Activated T-helper 1 cell treated with anti-CD3 and anti-CD28 coated beads, Interleukin-2, amount 50 U/mL, for 16 hours (primary cell): ENCODE results near the gene RHEX.

Experiments
- DNase-seq, 2 donors: peaks; one replicate each; pipeline ENCODE4 v3.0.0-alpha.2; 2020; ENCODE audit warnings: low read depth in 1 of 2, low spot score in 1 of 2

RHEX gene

DNA sequence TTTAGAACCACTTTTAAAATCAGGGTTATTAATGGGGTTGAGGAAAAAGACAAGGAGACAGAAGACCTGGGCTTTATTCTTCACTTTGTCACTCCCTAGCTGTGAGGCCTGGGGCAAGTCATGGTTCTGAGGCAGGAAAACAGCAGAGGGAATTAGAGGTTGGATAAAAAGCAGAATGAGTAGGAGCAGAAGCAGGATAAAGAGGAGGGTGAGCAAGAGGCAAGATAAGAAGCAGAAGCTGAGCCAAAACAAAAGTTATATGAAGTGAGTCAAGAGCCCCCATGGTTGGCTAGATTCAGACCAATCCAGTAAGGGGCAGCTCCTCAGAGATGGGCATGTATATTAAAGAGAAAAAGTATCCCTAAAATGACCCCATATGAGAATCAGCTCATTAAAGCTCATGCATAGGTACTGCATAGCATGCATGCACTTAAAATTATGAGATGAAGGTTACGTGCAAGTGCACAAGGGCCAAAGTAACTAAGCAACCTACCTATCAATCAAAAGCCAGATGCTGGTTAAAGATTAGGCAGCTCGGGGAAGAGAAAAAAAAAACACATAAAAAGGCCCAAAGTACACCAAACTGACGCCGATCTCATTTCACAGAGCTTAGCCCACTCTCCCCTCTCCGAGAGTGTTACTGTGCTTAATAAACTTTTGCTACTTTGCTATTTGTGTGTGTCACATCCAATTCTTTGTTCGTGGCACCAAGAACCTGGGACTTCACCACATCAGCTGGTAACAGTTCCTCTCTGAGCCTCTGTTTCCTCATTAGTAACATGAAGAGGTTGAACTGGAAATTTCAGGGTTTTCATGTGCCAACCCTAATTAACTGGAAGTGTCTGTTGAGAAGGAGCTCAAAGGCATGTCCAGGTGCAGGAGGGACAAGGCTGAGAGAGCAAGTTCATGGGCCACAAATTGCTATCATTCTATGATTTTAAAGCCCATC lies 62.0 kb downstream of the RHEX start:
- DNase-seq, result no peak

DNA sequence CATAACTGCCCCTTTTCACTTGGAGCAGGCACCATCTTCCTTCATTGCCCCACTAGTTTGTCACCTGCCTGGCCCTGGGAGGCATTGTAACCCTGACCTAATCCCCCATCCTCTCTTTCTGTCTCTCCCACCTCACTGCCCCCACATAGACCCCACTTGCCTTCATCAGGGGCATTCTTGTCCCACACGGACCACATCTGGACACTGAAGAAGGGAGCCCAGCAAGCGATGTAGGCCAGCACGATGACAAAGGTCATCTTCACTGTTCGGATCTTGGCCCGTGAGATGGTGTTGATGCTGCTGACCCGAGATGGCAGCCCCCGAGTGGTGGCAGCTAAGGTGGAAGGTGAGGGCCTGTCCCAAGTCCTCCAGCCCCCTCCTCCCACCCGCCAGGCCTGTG lies 62.8 kb downstream of the RHEX start:
- no peak for DNase-seq

DNA sequence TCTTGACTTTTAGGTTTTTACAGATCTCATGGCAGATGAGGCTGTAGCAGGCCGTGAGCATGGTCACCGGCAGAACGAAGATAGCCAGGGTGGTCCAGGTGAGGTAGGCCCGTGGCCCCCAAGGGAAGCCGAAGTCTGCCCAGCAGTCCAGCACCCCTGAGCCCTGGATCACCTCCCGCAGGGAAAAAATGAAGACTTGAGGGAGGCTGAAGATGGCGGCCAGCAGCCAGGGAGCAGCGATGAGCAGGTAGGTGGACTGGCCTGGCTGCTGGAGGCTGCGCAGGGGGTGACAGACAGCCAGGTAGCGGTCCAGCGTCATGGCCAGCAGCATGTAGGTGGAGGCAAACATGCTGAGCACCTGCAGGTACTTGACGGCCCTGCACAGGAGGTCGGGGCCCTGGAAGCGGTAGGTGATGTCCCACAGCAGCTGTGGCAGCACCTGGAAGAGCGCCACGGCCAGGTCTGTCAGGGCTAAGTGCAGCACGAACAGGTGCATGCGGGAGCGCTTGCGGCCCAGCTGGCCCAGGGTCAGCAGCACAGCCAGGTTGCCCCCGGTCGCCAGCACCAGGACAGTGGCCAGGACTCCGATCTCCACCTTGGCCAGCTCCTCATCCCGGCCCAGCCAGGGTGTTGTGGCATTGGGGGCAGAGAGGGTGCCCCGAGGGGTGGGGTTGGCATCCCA lies 63.4 kb downstream of the RHEX start:
- DNase-seq, result no peak

DNA sequence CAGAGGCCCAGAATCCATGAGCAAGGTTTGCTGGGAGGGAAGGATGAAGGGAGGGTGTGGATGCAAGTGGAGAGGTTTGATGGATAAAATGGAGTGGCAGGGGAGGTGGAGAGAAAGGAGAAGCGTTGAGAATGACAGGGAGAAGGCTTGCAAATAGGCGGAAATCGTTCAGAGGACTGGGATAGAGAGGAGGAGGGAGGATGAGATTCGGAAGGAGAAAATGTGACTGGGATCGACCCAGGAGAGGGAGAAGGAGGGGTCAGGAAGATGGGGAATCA lies 63.8 kb downstream of the RHEX start:
- no peak for DNase-seq

DNA sequence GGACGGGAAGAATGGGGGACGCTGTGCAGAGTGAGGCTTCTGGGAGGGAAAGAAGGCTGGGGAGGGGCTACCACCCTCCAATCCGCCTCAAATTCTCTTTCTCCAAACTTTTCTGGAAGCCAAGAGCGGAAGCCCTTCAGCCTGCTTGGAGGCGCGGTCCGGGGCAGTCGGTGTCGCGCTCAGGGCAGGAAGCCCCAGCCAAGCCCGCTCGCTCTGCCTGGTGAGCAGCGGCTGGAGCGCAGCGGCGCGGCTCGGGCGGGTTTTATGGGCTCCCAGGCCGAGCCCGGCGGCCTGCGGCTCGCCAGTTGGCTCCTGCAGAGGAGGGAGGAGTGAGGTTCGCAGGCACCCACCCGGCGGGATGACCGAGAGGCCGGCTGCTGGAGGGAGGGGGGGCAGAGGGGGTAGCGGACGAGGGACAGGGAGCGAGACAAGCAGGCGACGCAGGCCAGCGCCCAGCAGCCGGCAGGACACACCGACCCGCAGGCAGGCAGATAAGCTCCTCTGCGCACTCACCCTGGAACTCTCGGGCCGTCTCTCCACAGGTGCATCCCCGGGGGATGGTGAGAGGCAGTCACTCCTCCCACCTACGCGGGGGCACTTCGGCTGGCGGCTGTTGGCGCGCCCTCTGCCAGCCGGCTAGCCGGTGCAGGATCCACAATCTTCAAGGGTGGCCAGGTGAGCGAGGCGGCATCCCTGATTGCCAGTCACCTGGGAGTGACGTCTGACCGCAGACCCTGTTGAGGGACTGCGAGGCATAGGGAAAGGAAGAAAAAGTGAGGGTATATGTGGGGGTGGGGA lies 64.4 kb downstream of the RHEX start, which contains the start of gene AVPR1B:
Gene AVPR1B (minus strand): TSS at position 238 of the 798 bp plus-strand sequence. CDS start 498 bp downstream, outside the sequence.
- no peak for DNase-seq

DNA sequence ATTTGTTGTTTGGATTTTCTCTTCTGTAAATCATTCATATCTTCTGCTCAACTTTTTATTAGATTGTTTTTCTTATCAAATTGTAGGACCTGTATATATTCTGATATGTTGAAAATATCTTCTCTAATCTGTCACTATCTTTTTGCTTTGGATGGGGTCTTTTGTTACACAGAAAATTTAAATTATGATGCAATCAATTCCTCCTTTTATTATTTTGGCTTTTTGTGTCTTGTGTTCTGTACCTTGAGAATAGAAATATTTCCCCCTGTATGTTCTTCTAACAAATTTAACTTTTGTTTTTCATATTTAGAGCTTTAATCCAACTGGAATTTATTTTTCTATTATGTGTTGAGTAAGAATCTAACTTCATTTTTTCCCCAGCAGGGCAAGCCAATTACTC lies 67.4 kb downstream of the RHEX start:
- DNase-seq, result no peak

DNA sequence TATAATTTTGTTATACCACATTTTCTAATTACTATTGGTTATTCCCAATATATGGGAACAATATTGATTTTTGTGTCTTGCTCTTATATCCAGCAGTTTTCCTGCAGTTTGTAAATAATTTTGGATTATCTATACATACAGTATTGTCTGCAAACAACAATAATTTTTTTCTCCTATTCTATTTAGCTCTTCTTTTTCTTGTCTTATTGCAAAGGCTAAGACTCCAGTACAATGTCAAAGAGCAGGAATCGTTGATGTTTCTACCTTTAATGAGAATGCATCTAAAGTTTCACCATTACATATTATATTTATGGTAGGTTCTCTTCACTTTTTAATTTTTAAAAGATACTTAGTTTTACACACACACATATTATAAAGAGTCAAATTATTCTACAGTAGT lies 68.3 kb downstream of the RHEX start:
- no peak for DNase-seq

DNA sequence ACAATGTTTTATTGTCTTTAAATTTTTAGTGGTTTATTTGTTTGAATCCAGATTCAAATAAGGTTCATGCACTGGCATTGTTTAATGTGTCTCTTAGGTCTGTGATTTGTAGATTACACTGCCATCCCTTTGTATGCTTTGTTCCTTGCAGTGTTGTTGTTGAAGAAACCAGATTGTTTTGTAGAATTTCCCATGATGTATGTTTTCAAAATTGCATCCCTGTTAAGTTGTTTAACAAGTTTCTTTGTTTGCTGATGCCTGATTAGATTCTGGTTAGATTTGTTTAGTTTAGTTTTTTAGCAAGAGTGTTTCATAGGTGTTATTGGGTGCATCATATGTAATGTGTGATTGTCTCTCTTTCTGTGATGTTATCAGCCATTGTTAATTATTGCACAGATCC lies 69.7 kb downstream of the RHEX start:
- no peak for DNase-seq

DNA sequence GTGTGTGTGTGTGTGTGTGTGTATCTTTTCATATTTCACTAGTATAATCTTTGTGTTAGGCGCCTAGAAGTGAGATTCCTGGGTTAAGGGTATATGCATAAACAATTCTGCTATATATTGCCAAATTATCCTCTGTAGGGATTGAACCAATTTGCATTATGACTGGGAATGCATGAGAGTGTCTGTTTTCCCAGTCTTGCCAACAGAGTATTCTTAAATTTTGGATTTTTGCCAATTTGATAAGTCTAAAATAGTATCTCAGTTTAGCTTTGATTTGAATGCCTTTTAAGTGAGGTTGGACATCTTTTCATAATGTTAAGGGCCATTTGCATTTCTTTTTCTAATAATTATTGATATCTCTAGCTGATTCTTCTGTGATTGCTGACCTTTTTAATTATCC lies 72.4 kb downstream of the RHEX start:
- DNase-seq, result no peak

DNA sequence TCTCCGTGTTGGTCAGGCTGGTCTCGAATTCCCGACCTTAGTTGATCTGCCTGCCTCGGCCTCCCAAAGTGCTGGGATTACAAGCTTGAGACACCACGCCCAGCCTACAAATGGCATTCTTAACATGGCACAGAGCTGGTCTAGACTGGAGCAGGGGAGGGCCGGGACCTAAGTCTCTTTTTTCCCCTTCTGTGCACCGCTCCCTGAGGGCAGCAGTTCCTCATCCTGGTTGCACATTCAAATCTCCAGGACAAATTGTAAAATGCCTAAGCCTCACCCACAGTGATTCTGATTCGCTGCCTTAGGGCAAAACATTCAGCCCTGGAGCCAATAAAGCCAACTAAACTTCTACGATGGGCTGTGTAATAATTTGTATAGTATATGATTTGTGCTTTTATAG lies 74.4 kb downstream of the RHEX start:
- DNase-seq, result no peak

DNA sequence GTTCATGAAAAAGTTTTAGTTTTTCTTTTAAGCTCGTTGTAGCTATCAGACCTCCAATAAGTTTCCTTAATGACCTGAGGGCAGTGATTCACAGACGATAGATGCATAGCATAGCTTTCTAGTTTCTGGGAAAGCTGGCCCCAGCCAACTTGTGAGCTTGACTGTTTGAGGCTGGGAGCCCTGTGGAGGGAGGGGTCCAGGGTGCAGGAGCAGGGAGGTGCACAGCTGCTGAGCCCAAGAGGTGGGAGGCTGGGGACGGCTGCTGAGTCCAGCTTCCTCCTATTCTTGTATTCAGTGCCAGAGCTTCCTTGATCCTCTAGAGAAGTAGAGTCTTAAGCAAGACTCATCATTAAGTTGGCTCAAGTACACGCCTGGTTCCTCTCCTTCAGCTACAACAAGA lies 75.2 kb downstream of the RHEX start:
- no peak for DNase-seq

DNA sequence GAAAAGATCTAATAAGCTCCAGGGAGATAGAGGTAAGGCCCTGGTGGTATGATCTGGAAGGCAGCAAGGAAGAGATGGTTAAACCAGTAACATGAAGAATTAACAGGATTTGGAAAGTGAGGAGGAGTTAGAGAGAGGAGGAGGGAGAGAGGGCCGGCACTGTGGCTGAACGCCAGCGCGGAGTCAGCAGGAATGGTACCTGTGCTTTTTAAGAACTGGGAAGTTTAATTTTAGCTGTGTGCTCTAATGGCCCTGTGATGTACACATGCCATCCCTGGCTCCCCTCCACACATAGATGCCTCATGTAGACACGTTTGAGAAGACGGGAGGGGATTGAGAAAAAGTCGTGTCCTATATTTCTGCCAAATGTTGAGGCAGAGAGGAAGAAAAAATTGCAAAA lies 78.1 kb downstream of the RHEX start:
- no peak for DNase-seq

DNA sequence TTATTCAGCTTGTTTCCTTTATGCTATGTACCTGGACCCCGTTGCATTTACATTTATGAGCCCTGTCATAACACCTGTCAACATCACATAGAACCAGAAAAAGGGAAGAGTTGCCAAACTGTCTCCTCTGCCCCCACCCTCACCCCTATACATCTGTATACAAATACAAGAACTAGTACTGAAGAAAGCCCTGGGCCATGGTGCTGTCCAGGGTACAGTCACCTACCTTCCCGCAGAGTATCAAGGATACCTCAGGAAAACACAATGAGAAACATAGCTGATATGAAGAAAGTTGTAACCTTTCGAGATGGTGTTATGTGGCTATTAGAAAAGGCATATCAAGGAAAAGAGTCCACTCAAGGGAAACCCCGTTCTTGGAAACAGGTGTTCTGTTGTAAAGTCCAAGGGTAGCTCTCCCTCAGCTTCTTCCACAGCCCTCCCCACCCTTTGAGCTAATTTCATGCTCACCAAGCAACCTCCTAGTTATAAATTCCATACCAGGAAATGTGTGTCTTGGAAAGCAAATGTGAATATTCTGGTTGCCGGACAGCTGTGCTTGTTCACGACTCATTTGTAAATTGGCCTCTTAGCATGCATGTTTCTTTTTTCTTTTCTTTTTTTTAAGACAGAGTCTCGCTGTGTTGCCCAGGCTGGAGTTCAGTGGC lies 80.9 kb downstream of the RHEX start:
- DNase-seq, result no peak

DNA sequence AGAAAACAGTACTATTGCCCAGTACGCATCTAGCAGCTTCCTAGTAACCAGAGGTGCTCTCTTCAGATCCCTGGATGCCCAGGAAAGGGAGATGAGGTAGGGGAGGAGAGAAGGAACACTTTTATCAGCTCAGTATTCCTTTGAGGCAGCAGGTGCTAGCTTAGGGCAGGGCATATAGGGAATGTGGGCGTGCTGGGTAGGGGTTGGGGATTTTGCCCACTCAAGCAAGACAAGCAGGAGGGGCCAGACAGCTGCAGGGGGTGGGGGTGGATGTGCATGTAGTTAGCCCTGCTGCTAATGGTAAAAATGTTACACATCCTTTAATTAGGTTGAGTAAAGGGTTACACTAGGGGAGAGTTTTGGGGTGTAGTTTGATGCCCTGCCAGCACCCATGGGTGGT lies 82.3 kb downstream of the RHEX start:
- DNase-seq, result no peak

DNA sequence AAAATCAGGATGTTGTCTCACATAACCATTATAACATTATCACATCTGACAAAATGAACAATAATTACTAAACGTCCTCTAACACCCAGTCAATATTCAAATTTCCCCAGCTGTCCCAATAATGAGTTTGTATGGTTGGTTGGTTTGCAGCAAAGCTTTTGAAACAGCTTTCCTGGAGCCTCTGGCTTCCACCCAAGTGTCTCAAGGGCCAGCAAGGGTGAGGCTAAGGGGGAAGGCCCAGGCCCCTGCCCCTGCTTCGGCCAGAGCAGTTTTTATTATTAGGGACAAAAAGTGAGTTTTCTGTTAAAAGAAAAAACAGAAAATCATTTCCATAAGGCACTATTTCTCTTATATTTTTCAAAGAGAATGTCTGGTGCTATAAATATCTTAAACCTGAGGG lies 83.3 kb downstream of the RHEX start:
- no peak for DNase-seq

DNA sequence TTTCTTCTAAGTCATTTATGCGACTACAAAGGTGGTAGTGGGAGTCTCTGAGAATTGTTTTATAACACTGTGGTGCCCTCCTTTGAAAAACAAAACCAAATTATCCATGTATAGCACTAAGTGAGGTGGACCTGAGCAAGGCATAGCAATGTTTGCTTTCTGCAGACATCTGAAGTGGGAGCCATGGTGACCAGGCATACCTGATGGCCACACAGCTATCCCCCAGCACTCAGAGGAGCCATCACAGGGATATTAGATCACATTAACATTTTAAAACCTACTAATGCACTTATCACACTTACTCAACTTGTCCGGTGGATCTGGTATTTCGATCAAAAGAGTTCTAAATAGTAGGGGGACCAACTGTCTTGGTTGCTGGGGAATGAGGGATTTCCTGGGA lies 89.0 kb downstream of the RHEX start:
- DNase-seq, result no peak

DNA sequence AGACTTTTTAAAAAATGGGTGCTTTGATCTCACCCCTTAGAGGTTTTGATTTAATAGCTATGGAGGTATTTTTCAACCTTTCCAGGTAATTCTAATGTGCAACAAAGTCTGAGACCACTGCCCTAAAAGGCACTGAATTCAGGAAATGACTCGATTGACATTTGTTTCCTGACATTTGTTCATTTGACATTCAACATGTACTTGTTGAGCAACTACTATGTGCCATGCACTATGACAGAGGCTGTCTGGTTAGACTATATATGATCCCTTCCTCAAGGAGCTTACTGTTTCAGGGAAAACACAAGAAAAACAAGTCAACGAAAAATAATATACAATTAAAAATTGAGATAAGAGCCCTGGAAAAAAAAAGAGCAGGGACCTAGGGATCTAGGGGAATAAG lies 89.8 kb downstream of the RHEX start:
- no peak for DNase-seq

DNA sequence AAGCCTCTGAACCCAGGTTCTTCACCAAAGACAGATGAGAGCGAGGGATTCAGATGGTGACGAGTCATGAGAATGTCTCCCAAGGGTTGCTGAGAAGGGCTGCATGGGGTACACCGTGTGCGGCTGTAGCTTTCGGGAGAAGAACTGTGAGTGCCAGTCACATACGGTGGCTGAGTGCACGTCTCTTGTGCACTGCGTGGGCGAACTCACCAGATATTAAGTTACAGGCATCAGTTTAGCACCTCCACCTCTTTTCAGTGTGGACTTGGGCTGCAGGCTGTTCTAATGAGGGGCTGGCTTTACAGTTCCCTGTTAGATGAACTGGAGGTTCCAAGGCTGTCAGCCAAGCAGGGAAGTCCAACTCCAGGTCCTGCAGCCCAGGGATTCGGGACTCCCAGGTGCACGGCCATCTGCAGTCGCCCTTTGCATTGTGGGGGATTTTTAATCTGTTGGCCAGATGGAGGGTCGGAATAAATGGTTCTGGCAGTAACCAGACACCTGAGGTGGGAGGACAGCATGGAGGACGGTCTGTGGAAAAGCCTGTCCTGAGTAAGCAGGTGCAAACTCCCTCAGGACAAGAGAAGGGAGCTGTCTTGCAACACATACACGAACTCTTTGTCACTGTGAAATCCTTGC lies 90.7 kb downstream of the RHEX start:
- DNase-seq, result no peak

DNA sequence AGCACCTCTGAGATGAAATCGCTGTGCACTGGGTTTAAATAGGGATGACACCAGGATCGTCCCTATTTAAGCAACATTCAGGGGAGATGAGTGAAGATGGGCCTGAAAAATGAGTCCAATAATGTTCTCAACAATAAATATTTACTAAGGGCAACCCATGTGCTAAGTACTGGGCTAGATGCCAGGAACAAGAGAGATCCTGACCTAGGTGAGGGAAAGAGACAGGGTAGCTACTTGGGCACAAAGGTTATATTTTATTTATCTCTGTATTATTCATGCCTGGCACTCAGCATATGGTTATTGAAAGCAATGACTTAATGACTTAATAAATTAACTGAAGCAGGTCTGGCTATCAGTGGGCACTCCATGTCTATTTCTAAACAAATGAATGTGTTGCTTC lies 91.6 kb downstream of the RHEX start:
- DNase-seq, result no peak

DNA sequence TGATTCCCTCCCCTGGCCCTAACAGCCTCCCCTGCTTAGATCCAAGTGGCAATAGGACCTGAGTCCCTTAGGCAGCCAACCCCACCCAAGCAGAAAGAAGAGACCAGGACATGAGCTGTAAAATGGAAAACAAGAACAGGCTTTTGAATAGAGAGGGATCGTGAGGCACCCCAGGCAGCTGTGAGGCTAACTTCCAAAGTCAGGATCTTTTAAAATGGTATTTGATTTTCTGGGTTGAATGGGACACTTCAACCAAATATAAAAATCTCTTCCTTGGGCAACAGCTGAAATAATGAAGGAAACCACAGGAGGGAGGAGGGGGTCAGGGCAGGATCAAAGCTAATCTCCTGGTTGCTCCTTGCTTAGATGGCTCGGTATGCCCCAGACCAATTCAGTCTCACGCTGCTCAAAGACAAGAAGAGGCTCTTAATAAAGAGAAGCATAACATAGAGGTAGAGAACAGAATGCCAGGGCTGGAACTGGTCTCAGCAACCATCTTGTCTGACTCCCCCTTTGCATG lies 92.9 kb downstream of the RHEX start:
- no peak for DNase-seq
